GM18867 (cell line): ENCODE measurements around the gene ARHGEF4.

ENCODE experiments used
- ATAC-seq: cut with Tn5 transposase; IDR thresholded peaks from one replicate; pipeline ENCODE4 v1.9.1; 2021; ENCODE audit warnings: mild to moderate bottlenecking, moderate library complexity; ENCODE audit not compliant: unreplicated experiment

ARHGEF4 gene

DNA sequence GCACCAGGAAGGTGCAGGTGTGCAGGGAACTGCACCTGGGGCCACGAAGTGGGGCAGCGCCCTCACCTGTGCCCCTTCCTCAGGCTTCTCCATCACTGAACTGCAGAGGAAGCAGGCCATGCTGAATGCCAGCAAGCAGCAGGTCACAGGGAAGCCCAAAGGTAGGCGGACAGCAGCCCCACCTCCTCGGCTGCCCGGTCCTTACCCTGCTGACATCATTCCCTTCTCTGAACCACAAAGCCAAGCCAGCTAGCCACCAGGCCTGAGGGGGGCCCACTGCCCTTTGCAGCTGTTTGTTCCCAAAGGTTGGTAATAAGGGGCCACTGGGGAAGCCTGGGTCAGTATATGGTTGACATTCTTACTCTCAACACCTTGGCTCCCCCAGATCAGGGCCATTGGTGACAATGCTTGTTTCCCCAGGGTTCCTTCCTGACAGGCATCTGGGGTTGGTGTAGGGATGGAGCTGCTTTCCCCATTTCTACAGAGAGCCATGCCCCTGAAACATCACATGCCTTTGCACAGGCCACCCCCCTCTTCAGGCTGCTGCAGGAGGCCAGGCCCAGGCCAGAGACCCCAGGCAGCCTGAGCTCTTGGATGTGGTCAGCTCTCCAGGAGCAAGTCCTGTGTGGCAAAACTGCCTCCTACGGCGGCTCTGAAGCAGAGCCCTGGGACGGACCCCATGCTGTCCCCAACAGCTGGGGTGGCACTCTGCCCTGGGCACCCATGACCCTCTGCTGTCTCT is 208.7 kb downstream of the ARHGEF4 start:
- ATAC-seq: no peak

DNA sequence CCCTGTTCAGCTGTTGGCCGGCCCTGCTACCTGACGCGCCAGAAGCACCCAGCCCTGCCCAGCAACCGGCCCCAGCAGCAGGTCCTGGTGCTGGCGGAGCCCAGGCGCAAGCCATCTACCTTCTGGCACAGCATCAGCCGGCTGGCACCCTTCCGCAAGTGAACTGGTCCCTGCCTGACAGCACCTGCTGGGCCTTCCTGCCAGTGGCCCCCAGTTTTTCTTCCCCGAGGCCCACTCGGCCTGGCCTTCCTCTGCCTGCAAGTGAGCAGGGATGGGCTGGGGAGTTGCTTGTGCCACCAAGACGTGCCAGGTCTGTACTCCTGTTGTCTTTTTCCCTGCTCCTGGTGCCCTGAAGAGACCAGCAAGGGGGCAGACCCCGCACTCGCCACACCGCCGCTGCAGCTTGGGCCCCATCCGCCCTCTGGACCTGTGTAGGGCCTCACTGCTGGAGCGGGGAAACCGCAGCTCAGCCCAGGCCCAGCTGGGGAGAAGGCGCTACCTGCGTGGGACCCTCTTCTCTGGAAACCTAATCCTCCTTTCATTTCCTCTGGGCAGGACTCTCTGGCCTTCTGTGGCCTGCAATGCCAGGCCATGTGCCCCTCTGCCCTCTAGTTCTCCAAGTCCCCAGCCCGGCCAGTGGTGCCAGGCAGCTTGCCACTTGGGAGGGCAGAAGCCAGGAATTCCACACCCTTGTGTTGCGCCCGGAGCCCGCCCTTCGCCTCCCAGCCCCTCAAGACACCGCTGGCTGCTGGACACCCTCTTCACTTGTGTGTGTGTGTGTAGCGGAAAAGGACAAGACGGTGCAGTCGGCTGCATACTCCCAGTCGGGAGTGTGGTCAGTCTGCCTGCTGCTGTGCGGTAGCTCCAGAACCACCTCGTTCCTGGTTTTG is 209.6 kb downstream of the ARHGEF4 start:
- ATAC-seq: no peak

DNA sequence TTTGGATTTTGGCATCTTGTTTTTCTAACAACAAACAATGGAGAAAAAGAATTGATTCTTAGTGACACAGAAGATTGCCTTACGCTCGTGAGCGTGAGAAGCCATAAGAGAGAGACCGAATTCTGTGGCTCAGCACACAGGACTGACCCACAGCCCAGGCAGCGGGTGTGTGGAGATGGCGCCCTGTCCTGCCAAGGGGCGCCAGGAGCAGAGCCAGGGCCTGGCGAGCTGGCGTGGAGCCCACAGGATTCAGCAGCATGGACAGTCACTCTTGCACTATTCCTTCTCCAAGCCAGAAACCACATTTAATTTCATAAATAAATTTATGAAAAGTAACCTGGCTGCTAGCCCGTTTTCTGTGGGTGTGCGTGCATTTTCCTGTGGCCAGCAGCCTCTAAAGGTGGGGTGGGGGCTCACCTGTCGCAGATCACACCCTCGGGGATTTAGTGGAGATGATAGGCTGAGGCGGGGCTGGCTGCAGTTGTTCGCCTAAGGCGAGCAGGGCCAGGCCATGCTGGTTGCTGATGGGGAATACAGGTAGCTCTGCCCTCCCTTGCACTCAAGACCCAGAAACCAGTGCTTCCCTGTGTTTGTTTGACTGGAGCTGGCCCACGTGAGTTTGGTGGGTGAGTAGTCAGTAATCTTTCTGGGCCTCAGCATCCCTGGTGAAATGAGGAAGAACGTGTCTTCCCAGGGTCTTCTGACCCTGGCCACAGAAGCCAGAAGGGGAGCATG is 210.4 kb downstream of the ARHGEF4 start:
- no peak for ATAC-seq

DNA sequence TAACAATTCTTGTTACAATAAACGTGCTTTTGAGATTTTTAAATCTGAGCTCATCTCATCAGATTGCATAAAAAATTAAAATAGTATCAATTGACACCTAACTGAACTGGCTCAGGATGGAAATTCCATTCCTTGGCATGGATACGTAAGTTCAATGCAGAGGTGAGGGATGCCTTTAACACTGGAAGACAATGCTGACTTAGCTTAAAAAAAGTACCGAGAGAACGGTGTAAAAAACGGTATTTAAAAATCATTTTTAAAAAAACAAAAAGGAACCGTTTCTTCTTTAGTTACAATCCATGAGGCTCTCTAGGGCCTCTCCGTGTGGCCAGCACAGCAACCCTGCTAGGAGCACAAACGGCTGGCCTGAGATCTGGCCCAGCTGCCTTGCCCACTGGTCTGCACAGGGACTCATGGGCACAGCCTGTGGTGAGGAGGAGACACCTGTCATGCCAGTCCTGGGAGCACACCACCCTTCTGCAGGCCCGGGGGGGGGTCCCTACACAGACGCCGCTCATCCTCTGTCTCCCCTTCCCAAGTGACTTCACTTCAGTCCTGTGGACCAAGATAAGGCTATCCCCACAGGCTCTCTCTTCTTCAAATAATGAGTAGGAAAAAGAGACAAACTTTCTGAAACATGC is 211.3 kb downstream of the ARHGEF4 start:
- no peak for ATAC-seq

DNA sequence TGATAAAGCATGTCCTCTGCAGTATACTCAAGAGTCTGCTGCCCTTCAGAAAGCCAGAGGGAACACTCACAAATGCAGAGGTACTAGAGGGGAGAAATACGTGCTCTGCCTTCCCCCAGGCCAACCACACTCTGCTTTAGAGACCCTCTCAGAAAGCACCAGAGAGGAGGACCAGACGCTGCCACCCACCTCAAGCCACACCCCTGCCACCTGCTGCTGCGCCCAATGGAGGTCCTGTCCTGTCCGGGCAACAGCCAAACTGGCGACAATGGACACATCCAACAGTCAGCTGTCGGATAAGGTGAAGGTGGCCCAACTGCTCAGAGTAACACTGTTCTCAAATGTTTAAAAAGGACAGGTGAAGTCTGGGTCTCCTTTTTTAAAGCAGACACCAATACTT is 211.9 kb downstream of the ARHGEF4 start:
- ATAC-seq: no peak

DNA sequence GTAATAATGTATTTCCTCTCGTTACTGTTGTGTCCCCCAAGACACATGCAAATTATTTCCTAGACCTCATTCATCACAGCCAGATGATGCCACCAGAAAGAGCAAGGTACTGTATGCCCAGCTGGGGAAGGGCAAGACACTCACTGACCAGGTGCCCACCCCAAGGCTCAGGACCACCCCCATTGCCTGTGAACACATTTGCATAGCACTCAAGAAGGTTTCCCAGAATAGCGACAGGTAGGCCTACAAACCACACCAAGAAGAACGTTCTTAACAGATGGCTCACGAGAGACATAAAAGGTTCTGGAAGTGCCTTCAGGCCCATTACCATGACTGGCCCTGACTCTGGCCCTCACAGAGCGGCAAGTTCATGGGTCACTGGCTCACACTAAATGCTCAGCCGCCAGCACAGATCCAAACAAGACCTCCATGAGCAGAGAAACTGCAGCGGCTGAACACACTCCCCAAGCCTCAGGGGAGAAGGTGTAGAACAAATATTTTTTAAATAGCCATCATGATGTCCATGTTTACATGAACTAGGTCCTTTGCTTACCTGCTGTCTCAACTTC is 212.5 kb downstream of the ARHGEF4 start:
- no peak for ATAC-seq

DNA sequence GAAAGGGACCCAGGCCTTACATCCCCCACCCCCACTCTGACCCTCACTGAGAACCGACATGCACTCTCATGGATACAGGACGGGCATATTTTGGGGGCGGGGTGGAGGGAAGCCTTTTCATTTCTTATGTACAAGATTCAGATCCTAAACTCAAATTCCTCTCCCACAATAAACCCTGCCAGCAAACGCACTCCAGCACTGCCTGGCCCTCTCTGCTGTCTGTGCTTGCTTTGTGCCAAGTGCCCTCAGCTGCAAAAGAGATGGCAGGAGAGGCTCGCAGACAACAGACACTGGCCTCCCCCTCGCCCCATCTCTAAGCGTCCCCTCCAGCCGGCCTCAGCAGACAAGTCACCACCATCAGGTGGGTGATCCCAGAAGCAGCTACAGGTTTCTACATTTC is 214.2 kb downstream of the ARHGEF4 start:
- ATAC-seq: no peak

DNA sequence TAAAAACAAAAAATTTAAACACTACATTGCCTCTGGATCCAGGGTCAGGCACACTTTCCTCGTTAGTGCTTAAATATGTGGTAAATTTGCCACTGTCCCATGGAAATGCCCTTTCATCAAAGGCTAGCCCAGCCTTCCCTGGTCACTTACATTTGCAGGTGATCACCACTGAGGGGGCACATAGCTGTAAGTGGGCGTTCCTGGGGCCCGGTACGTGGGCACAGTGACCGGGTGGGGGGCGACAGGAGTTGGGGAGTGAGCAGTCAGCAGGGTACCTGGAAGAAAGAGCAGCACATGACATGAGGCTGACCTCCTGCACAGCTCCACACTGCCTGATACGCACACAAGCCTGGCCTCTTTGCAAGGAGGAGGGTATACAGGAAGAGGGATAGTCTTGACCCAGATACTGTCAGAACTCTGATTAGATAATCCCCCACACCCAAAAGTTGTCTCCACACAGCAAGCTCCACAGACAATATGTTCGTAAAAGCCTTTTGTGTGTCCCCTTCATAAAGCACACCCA is 216.1 kb downstream of the ARHGEF4 start:
- no peak for ATAC-seq

DNA sequence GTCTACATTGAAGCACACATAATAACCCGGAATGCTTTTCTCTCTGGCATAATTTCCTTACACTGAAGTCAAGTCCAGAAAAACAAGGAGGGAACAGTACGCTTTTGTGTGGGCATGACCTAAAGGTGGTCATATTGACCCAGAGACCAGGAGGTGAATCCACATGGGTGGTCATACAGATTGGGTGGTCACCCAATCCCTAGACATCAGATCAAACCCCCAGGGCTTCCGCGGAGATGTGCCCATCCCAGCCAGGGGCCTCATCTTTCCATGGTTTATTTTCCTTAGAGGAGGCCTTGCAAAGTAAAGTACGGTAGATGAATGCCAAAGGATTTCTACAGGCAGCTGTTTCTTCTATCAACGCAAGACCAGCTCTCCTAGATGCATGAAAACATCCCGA is 217.8 kb downstream of the ARHGEF4 start:
- no peak for ATAC-seq

DNA sequence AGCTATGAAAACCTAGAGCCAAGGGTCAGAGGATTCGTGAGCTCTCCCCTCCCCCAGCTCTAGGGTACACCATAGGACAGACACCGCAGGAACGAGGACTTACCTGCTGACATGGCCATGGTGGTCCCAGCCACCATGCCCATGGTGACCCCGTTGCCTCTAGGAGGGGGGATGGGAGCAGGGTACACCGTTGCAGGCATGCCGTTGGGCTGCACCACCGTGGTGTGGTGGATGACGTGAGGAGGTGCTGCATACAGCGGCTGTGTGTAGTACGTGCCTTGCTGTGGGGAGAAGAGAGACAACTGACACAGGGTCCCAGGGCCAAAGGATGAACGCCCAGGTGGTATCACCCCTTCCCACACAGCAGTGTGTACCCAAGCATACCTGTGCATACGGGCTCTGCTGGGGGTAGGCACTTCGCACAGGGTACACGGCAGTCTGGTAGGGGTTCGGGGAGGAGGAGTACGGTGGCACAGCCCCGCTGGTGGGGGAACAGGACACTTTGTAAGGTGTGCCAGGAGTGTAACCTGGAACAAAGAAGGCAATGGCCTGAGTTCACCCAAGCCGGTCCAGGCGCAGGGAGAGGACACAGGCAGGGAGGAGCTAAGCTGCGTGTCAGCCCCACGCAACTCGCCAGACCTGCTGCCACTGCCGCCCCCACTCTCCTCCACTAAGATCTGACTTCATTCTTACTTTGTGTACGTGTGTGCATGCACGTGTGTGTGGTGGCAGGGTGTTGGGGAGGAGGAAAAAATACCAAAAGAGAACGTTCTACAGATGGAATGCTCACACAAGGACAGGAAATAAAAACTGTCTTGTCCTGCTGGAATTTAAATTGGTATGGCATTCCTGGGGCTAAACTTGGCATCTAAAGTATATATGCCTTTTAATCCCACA is 218.7 kb downstream of the ARHGEF4 start:
- no peak for ATAC-seq

DNA sequence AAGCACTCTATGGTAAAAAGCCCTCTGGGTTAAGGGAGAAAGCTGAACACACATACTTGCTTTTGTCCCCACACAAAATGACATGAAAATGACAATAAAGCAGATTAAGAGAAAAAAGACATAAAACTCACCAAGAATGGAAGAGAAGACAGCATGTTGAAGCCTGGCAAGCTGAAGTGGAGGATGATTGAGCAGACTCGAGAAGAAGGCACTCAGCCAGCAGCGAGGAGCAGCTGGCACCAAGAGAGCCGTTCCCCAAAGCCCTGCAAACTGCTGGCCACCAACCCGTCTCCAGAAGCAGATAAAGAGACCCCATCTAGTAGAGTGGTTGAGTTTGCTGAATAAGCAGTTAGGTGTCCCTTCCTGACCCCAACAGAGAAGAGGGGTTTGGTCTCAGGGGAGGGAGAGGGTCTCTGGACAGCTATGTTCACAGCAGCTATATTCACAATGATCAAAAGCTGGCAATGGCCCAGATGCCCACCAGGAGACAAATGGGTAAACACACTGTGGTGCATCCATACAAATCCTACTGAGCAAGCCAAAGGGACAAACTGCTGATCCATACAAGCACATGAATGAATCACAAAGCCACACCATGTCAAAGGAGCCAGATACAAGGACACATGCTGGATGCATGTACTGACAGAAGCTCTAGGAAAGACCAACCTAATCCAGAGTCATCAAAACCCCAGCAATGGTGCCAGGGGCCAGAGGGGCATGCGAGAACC is 219.7 kb downstream of the ARHGEF4 start:
- no peak for ATAC-seq

DNA sequence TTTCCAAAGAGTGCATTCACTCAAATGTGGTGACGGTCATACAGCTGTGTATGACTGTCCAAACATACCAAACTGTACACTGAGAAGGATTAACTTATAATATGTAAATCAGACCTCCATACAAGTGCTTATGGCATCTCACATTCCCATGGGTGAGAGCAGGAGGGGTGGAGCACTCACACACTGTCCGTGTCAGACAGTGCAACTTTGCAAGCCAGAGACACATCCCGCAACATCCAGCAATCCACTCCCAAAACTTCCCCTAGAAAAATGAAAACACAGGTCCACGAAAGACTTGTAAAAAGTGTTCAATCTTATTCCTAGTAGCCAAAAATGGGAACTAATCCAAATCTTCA is 220.2 kb downstream of the ARHGEF4 start:
- ATAC-seq: no peak

DNA sequence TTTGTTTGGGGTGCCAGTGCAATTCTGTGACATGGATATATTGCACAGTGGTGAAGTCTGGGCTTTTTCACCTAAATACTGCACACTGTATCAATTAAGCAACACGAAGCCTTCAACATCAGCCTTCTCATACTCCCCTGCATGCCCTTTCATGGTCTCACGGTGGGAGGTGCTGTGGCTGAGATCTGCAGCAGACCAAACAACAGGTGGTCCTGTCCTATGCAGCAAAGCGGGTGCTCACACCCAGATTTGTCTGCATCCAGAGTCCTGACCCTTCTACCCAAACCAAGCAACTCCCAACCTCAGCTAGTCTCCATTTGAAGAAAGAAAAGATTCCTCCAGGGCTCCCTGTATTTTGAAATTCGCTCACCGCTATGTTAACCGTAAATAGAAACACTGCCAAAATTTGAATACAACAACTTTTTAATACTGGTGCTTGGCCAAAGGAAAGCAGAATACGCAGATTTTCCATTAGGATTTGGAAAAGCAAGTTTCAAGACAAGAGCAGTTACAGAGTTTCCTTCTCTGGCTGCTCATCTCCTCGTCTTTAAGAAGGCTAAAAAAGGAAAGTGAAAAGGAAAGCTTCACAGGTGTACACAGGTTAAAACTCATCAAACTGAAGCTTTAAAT is 221.6 kb downstream of the ARHGEF4 start:
- ATAC-seq: no peak

DNA sequence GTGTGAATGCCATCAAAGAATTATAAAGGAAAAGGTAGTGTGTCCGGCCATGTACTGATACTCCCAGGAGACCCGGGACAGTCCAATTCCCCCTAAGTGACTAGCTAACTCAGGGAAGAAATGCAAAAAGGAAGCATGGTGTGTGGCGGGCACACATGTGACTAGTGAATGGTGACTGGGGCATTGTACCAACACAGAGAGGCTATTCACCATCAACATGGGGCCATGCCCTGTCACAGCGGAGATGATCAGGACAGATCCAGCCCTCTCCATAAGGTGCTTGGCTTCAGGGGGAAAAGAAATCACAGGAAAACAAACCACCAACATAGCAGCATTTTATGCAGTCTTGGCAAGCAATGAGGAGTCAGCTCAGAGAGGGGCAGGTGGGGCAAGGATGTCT is 222.2 kb downstream of the ARHGEF4 start:
- no peak for ATAC-seq

DNA sequence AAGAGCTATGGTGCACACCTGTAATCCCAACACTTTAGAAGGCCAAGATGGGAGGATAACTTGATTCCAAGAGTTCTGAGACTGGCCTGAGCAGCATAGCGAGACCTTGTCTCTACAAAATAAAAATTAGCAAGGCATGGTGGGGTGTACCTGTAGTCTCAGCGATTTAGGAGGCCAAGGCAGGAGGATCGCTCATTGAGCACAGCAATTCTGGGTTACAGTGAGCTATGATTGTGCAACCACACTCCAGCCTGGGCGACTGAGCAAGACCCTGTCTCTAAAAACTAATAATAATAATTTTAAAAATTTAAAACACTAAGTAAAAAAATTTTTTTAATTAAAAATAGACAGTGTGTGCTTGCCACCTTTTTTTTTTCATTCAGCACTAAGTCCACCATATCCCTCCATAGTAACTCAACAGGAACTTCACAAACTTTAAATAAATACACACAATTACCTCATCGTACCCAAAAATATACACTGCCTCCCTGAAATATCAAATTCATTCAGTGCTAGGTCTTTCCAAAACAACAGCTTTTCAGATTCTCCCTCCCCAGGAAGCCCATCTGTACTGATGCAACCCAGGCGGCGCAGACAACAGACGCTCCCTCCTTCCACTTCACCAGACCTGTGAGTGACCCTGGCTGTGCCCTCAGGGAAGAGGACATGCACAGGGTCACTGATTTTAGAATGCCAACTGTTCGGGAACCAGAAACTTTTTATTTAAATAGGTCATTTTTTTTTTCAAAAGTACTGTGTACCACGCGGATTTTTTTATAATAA is 227.0 kb downstream of the ARHGEF4 start:
- no peak for ATAC-seq

DNA sequence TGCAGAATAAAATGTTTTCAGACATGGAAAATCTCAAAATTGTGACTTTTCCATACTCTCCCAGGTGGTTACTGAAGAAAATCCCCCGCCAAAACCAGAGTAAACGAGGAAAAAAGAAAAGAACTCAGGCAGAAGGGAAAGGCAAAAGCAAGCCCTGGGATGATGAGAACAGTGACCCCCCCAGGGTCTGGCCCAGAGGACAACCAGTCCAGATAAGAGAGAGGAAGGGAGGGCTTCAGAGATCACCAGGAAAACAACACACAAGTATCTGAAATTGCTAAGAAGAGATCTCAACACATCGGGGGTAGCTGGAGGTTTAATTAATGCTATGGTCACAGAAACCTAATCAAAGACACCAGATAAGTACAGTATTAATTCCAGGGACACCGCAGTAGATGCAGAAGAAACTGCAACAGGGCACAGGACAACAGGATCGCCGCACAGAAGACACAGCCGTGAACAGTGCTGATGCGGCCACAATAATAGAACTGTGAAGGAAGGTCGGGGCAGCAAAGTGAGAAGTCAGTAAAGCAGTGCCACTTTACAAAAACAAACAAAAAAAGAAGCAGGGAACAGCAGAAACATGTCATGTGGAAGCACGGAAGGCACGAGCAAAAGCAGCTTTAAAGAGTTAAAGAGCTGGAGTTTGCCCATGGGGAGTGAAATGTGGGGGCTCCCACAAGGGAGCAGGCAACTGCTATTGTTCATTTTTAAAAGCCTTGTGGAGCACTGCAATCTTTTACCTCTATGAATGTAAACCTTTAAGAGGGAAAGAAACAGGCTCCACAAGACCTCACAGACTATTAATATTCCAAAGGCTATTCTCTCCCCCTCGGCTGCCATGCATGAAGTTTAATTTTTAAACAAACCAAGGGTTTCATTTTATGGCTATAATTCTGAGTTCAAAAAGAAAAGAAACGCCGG is 228.1 kb downstream of the ARHGEF4 start:
- no peak for ATAC-seq
